HepG2 (cell line): ENCODE results near the gene SNX30. TPM values are rescaled to one million over a fixed set of nuclear protein-coding genes. Genes with fewer than 3 reads are reported as not detected.

Experiments used
- ATF1 ChIP-seq: IDR thresholded peaks from 2 replicates; pipeline ENCODE4 v1.6.1; 2016; ENCODE audit warnings: mild to moderate bottlenecking, control low read depth
- CHCHD3 ChIP-seq: sonication (generic); formaldehyde crosslinking; IDR thresholded peaks from 2 replicates; pipeline ENCODE4 v1.8.0; 2022; ENCODE audit warnings: mild to moderate bottlenecking, missing genetic modification reagents, moderate library complexity
- HMG20A ChIP-seq: IDR thresholded peaks from 2 replicates; pipeline ENCODE4 v1.6.1; 2016; ENCODE audit warnings: borderline replicate concordance
- KDM3A ChIP-seq: IDR thresholded peaks from 2 replicates; pipeline ENCODE4 v1.6.1; 2018; ENCODE audit warnings: low read depth, missing compliant biosample characterization
- NFRKB ChIP-seq: fragments of 450-650 bp; IDR thresholded peaks from 2 replicates; pipeline ENCODE4 v1.6.1; 2017
- PLRG1 ChIP-seq: fragments of 450-650 bp; conservative IDR thresholded peaks from 2 replicates; pipeline ENCODE4 v1.6.1; 2016
- SIN3B ChIP-seq: fragments of 150-350 bp; IDR thresholded peaks from 2 replicates; pipeline ENCODE4 v1.6.1; 2014; ENCODE audit warnings: low read length
- SRSF9 ChIP-seq: fragments of 200-400 bp; formaldehyde crosslinking; IDR thresholded peaks from 2 replicates; pipeline ENCODE4 v1.6.1; 2018; ENCODE audit warnings: borderline replicate concordance, mild to moderate bottlenecking, low read depth, low read length; ENCODE audit not compliant: insufficient read depth, poor library complexity, severe bottlenecking
- SUZ12 ChIP-seq: fragments of 150-350 bp; IDR thresholded peaks from 2 replicates; pipeline ENCODE4 v1.6.1; 2014; ENCODE audit warnings: low read depth, low read length
- TCF7 ChIP-seq: sonication (generic); IDR thresholded peaks from 2 replicates; pipeline ENCODE4 v1.6.1; 2016; ENCODE audit warnings: antibody characterized with exemption, low read depth
- THAP11 ChIP-seq: IDR thresholded peaks from 2 replicates; pipeline ENCODE4 v1.6.1; 2016; ENCODE audit warnings: missing biosample characterization, missing genetic modification reagents
- ZHX2 ChIP-seq, 2 experiments: sonication (generic) in 1 of 2; formaldehyde crosslinking in 1 of 2; IDR thresholded peaks; 2 replicates each; pipeline versions ENCODE4 v1.6.1 to v1.9.0; 2014 to 2022; ENCODE audit warnings: antibody characterized with exemption in 1 of 2, borderline replicate concordance in 1 of 2, inconsistent platforms in 1 of 2, low read depth in 1 of 2, missing genetic modification reagents in 1 of 2
- ZNF253 ChIP-seq: sonication (generic); formaldehyde crosslinking; IDR thresholded peaks from 2 replicates; pipeline ENCODE4 v1.8.0; 2022; ENCODE audit warnings: mild to moderate bottlenecking, missing genetic modification reagents, borderline replicate concordance
- ZNF256 ChIP-seq: sonication (generic); formaldehyde crosslinking; conservative IDR thresholded peaks from 2 replicates; pipeline ENCODE4 v1.4.0; 2020; ENCODE audit warnings: missing genetic modification reagents
- ZNF567 ChIP-seq: sonication (generic); formaldehyde crosslinking; IDR thresholded peaks from 2 replicates; pipeline ENCODE4 v1.8.1; 2023; ENCODE audit warnings: mild to moderate bottlenecking, missing genetic modification reagents, borderline replicate concordance
- ZNF597 ChIP-seq: sonication (generic); formaldehyde crosslinking; IDR thresholded peaks from 2 replicates; pipeline ENCODE4 v1.5.0; 2020; ENCODE audit warnings: missing genetic modification reagents
- ZNF747 ChIP-seq: sonication (generic); formaldehyde crosslinking; IDR thresholded peaks from 2 replicates; pipeline ENCODE4 v1.8.1; 2023; ENCODE audit warnings: missing genetic modification reagents, mild to moderate bottlenecking, borderline replicate concordance
- ZSCAN20 ChIP-seq: sonication (generic); formaldehyde crosslinking; IDR thresholded peaks from 2 replicates; pipeline ENCODE4 v1.4.0; 2020; ENCODE audit warnings: missing genetic modification reagents, mild to moderate bottlenecking, borderline replicate concordance
- ZXDC ChIP-seq: sonication (generic); formaldehyde crosslinking; IDR thresholded peaks from 2 replicates; pipeline ENCODE4 v1.5.0; 2020; ENCODE audit warnings: mild to moderate bottlenecking, missing genetic modification reagents
- polyA plus RNA-seq, 8 experiments: library from polyadenylated mRNA; depleted of rRNA in 3 of 8; stranded (reverse) in 7 of 8; unstranded in 1 of 8; fragments of >200 nt; fragmentation: Illumina TruSeq in 4 of 8; extraction: Trizol in 4 of 8; gene quantifications; 2 replicates each; pipeline versions ENCODE4 v1.2.1 to v1.2.3, GENCODE V29; 2011 to 2016; ENCODE audit warnings: low read depth in 4 of 8, missing spikeins in 1 of 8, mixed read lengths in 1 of 8; ENCODE audit not compliant: insufficient read depth in 1 of 8
- total RNA-seq, 5 experiments: library from RNA; depleted of rRNA; stranded (reverse); fragments of >200 nt; fragmentation: Illumina TruSeq; extraction: Trizol; gene quantifications; 2 replicates each; pipeline ENCODE4 v1.2.3, GENCODE V29; 2016; ENCODE audit warnings: low read depth in 1 of 5
- TF ChIP-seq, protein P1 (sequence below): sonication (generic); formaldehyde crosslinking; IDR thresholded peaks from 2 replicates; pipeline ENCODE4 v1.8.1; 2023; ENCODE audit warnings: missing genetic modification reagents, inconsistent platforms, borderline replicate concordance

The SNX30 gene
- total and polyA plus RNA-seq, 2 of the 13 experiments (the other 11 are each of a cell fraction or from before 2014, with no cell fraction given): 4.4 to 12.4 TPM

GRCh38 chr9:112764837-112765236 is 14.3 kb downstream of the SNX30 start (continued):
- TF ChIP-seq ZHX2 (IDR thresholded peaks at IDR 0.05; ENCODE audit: low read depth): no peak
- no peak for TF ChIP-seq ZHX2 (CRISPR knock-in tag; IDR thresholded peaks at IDR 0.05; ENCODE audit: borderline replicate concordance)
- TF ChIP-seq, protein P1, sequence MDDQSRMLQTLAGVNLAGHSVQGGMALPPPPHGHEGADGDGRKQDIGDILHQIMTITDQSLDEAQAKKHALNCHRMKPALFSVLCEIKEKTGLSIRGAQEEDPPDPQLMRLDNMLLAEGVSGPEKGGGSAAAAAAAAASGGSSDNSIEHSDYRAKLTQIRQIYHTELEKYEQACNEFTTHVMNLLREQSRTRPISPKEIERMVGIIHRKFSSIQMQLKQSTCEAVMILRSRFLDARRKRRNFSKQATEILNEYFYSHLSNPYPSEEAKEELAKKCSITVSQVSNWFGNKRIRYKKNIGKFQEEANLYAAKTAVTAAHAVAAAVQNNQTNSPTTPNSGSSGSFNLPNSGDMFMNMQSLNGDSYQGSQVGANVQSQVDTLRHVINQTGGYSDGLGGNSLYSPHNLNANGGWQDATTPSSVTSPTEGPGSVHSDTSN: no peak
- no peak for TF ChIP-seq ATF1 (CRISPR knock-in tag)
- TF ChIP-seq ZNF256: no peak
- TF ChIP-seq ZSCAN20 (CRISPR knock-in tag): no peak
- TF ChIP-seq HMG20A (CRISPR knock-in tag): no peak
- no peak for TF ChIP-seq CHCHD3
- TF ChIP-seq ZNF597: no peak
- TF ChIP-seq ZNF567 (CRISPR knock-in tag): no peak
- no peak for TF ChIP-seq SUZ12
- TF ChIP-seq SRSF9: no peak
- no peak for TF ChIP-seq TCF7
- no peak for TF ChIP-seq SIN3B
- no peak for TF ChIP-seq KDM3A (CRISPR knock-in tag)
- no peak for TF ChIP-seq ZNF747 (CRISPR knock-in tag)
- no peak for TF ChIP-seq NFRKB
- no peak for TF ChIP-seq ZNF253 (CRISPR knock-in tag)
- TF ChIP-seq ZXDC (CRISPR knock-in tag): no peak
- no peak for TF ChIP-seq PLRG1
- TF ChIP-seq THAP11: peak; percentile 43
